Upper lobe of left lung (tissue), 6 donors: ENCODE measurements around the gene NPS. TPM values are rescaled to one million over a fixed set of nuclear protein-coding genes. Genes with fewer than 3 reads are reported as not detected.

Experiments
- ATAC-seq, 2 donors: fragments of 200-7000 bp; cut with Tn5 transposase; one replicate each; pipeline ENCODE4 v1.9.1; 2022; ENCODE audit warnings: mild to moderate bottlenecking in 2 of 2, moderate library complexity in 2 of 2; ENCODE audit not compliant: low FRiP score in 2 of 2
- DNase-seq, 2 donors: peaks; one replicate each; pipeline ENCODE4 v3.0.0-alpha.2; 2019 to 2020
- H3K27ac ChIP-seq, 4 donors: fragments of 200-600 bp; sonication (generic); one replicate each; pipeline ENCODE4 v1.5.1; 2016 to 2019
- H3K27me3 ChIP-seq, 4 donors: fragments of 200-600 bp; sonication (generic); one replicate each; pipeline ENCODE4 v1.5.1; 2017 to 2019
- H3K36me3 ChIP-seq, 4 donors: fragments of 200-600 bp; sonication (generic); one replicate each; pipeline ENCODE4 v1.5.1; 2016 to 2019
- H3K4me1 ChIP-seq, 4 donors: fragments of 200-600 bp; sonication (generic); one replicate each; pipeline ENCODE4 v1.5.1; 2018 to 2019
- H3K4me3 ChIP-seq, 4 donors: fragments of 200-600 bp; sonication (generic); one replicate each; pipeline ENCODE4 v1.5.1; 2017 to 2019; ENCODE audit warnings: mild to moderate bottlenecking in 2 of 4, moderate library complexity in 1 of 4
- H3K9me3 ChIP-seq, 4 donors: fragments of 200-600 bp; sonication (generic); one replicate each; pipeline ENCODE4 v1.5.1; 2018 to 2019
- EP300 ChIP-seq, 4 donors: sonication (generic); formaldehyde crosslinking; IDR thresholded peaks; one replicate each; pipeline ENCODE4 v1.5.1; 2017; ENCODE audit warnings: antibody characterized with exemption in 4 of 4, control low read depth in 2 of 4
- POLR2A ChIP-seq, 4 donors: fragments of 450-650 bp; IDR thresholded peaks; one replicate each; pipeline ENCODE4 v1.5.1; 2016 to 2017; ENCODE audit warnings: antibody characterized with exemption in 4 of 4, mild to moderate bottlenecking in 2 of 4
- POLR2AphosphoS5 ChIP-seq, 2 donors: sonication (generic); formaldehyde crosslinking; IDR thresholded peaks; one replicate each; pipeline ENCODE4 v1.5.1; 2017; ENCODE audit warnings: antibody characterized with exemption in 2 of 2
- WGBS, 2 donors: methylation state at CpG; one replicate each; pipeline ENCODE4 v1.1.5; 2017 to 2018; 5-methylcytosine and 5-hydroxymethylcytosine counted together
- total RNA-seq, 6 donors: library from RNA; depleted of rRNA in 4 of 6; stranded (reverse); fragments of >200 nt in 4 of 6; gene quantifications; one replicate each; pipeline versions ENCODE4 v1.1.0 to v1.2.1, GENCODE V29; 2016 to 2021
- TF ChIP-seq, protein P1 (sequence below), 6 experiments: fragments of 450-650 bp in 4 of 6; fragments of 200-600 bp in 2 of 6; sonication (generic) in 2 of 6; IDR thresholded peaks; one replicate each; pipeline ENCODE4 v1.5.1; 2016 to 2019; ENCODE audit warnings: antibody characterized with exemption in 6 of 6
- donor health status: DM: no; HTN: no; CAD: no; lungs with moderate emphysema.
- donor health status: DM: no; HTN: yes; CAD: no; lungs with severe emphysema.

NPS gene
- total RNA-seq, 6 donors from 2014 or later, result not detected

DNA sequence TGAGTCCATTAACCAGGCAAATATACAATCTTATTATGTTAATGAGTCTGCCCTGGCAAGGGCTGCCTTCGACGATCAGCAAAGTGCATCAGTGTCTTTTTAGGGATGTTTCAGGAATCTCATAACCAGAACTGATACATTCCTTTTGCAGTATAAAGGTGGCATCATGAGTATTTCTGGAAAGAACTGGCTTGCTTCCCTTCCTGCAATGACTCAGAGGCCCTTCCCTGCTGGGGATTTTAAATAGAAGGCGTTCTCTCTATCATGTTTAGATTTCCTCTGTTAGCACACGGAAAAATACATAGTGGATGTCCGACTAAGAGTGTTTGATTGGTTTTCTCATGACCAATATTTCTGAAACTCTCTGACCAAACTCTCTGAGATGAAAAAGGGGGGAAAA, 1.8 kb downstream of the NPS start:
- TF ChIP-seq, protein P1, sequence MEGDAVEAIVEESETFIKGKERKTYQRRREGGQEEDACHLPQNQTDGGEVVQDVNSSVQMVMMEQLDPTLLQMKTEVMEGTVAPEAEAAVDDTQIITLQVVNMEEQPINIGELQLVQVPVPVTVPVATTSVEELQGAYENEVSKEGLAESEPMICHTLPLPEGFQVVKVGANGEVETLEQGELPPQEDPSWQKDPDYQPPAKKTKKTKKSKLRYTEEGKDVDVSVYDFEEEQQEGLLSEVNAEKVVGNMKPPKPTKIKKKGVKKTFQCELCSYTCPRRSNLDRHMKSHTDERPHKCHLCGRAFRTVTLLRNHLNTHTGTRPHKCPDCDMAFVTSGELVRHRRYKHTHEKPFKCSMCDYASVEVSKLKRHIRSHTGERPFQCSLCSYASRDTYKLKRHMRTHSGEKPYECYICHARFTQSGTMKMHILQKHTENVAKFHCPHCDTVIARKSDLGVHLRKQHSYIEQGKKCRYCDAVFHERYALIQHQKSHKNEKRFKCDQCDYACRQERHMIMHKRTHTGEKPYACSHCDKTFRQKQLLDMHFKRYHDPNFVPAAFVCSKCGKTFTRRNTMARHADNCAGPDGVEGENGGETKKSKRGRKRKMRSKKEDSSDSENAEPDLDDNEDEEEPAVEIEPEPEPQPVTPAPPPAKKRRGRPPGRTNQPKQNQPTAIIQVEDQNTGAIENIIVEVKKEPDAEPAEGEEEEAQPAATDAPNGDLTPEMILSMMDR (IDR thresholded peaks at IDR 0.05), result no peak
- no peak for TF ChIP-seq EP300 (IDR thresholded peaks at IDR 0.05)
- no peak for TF ChIP-seq POLR2AphosphoS5 (IDR thresholded peaks at IDR 0.05)
- TF ChIP-seq POLR2A (IDR thresholded peaks at IDR 0.05), result no peak
- H3K27ac ChIP-seq, result no peak overlapping the region
- ATAC-seq (no peak), DNase-seq (no peak)
- H3K27me3 ChIP-seq, result no peaks in the 10 kb centered on the region
- H3K9me3 ChIP-seq, result peaks cover 0 to 4% (median 2%) of the 10 kb centered on the region in 4 donors
- H3K36me3 ChIP-seq, result no peaks in the 10 kb centered on the region
- no peak overlapping the region for H3K4me3 ChIP-seq
- WGBS, 2 donors, result 69 to 74% methylated on average over 5 of the region's 5 CpGs
- H3K4me1 ChIP-seq, result no peaks in the 10 kb centered on the region

DNA sequence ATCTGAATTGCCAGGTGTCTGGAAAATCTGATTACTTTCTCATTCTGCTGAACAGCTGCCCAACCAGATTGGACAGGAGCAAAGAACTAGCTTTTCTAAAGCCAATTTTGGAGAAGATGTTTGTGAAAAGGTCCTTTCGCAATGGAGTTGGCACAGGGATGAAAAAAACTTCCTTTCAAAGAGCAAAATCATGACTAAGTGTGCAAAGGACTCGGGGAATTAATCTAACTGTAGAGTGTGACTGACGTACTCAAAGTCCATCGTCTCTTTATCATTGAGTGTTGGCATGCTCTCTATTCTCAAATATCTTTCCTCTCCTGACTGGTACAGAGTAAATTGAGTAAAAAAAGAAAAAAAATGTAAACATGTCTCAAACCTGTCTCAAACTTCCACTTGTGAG, 3.3 kb downstream of the NPS start:
- Histone ChIP-seq H3K36me3 (no peaks in the 10 kb centered on the region), H3K4me1 (no peaks in the 10 kb centered on the region), H3K27me3 (no peaks in the 10 kb centered on the region), H3K9me3 (no peaks in the 10 kb centered on the region), H3K27ac (no peak overlapping the region), H3K4me3 (no peak overlapping the region)
- DNase-seq, result no peak
- no peak for ATAC-seq
- WGBS, 2 donors, result 46 to 53% methylated on average over 4 of the region's 4 CpGs
- TF ChIP-seq EP300 (IDR thresholded peaks at IDR 0.05) (no peak), POLR2AphosphoS5 (IDR thresholded peaks at IDR 0.05) (no peak), POLR2A (IDR thresholded peaks at IDR 0.05) (no peak)
- TF ChIP-seq, protein P1 (IDR thresholded peaks at IDR 0.05), result no peak

DNA sequence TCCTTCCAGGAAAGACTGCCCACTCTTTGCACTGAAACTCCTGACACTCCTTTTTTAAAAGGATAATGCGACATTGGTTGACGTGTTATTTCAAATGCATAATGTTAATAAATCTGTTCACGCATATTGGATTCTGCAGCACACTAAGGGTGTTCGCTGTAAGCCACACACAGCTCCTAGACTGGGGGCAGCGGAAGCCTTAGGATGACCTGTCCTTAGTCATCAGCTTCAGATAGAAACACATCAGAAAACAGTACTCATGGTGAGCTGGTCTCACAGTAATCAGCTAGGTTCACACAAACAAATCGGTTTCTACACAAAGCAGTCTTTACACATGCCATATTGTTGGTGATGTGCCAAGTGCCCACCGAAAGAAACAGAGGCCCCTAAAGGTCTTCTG, 4.3 kb downstream of the NPS start:
- WGBS, 2 donors, result 90 to 92% methylated on average over 7 of the region's 7 CpGs
- no peaks in the 10 kb centered on the region for H3K4me1 ChIP-seq
- DNase-seq, result no peak
- H3K4me3 ChIP-seq, result no peak overlapping the region
- ATAC-seq, result no peak
- H3K9me3 ChIP-seq, result no peaks in the 10 kb centered on the region
- H3K27me3 ChIP-seq, result no peaks in the 10 kb centered on the region
- no peak overlapping the region for H3K27ac ChIP-seq
- no peaks in the 10 kb centered on the region for H3K36me3 ChIP-seq
- TF ChIP-seq, protein P1 (IDR thresholded peaks at IDR 0.05), result no peak
- TF ChIP-seq EP300 (IDR thresholded peaks at IDR 0.05) (no peak), POLR2AphosphoS5 (IDR thresholded peaks at IDR 0.05) (no peak), POLR2A (IDR thresholded peaks at IDR 0.05) (no peak)

DNA sequence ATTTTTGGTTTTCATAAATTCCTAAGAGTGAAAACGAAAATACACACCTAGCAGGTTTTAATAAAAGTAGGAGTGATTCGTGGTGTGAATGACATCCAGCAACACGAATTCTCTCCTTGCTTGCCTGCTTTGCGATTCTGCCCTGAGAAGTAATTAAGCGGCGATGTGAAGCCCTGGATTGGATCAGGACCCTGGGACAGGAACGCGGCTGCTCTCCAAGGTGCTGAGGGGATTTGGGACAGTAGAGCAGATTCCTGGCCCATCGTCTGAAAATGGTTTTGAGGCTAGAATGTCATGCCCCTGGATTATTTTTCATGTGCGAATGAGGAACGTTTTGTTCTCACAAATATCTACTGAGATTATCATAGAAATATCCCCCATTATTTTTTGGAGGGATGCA, 7.8 kb downstream of the NPS start:
- no peaks in the 10 kb centered on the region for H3K36me3 ChIP-seq
- DNase-seq (no peak), ATAC-seq (no peak)
- WGBS, 2 donors, result 6 to 8% methylated on average over 11 of the region's 11 CpGs
- no peaks in the 10 kb centered on the region for H3K27me3 ChIP-seq
- TF ChIP-seq EP300 (IDR thresholded peaks at IDR 0.05), result no peak
- TF ChIP-seq, protein P1 (IDR thresholded peaks at IDR 0.05), result no peak
- no peak for TF ChIP-seq POLR2AphosphoS5 (IDR thresholded peaks at IDR 0.05)
- TF ChIP-seq POLR2A (IDR thresholded peaks at IDR 0.05), result no peak
- H3K9me3 ChIP-seq, result no peaks in the 10 kb centered on the region
- no peak overlapping the region for H3K4me3 ChIP-seq
- no peaks in the 10 kb centered on the region for H3K4me1 ChIP-seq
- no peak overlapping the region for H3K27ac ChIP-seq

DNA sequence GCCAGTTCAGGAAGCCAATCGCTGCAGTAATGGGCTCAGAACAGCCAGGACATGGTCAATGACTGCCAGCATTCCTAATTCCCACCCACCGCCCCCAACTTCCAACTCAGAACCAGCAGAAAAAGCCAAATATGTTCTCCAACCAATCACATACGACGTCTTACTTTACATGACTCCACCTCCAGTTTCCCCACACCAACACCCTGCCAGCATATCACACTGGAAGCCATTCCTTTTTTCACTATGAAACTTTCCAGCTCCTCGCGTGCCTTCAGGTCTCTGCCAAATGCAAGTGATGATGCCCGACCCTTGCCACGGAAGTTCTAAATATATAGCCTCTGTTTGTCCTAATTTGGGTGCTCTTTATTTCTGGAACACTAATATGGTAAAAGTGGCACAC, 12.5 kb downstream of the NPS start:
- no peaks in the 10 kb centered on the region for H3K9me3 ChIP-seq
- WGBS, 2 donors, result 64 to 67% methylated on average over 8 of the region's 8 CpGs
- ATAC-seq (no peak), DNase-seq (no peak)
- H3K27me3 ChIP-seq, result no peaks in the 10 kb centered on the region
- TF ChIP-seq POLR2AphosphoS5 (IDR thresholded peaks at IDR 0.05), result no peak
- TF ChIP-seq, protein P1 (IDR thresholded peaks at IDR 0.05), result no peak
- TF ChIP-seq EP300 (IDR thresholded peaks at IDR 0.05), result no peak
- no peak for TF ChIP-seq POLR2A (IDR thresholded peaks at IDR 0.05)
- H3K4me3 ChIP-seq, result no peak overlapping the region
- H3K36me3 ChIP-seq, result no peaks in the 10 kb centered on the region
- peaks cover 0 to 3% (median 0%) of the 10 kb centered on the region in 4 donors for H3K4me1 ChIP-seq
- H3K27ac ChIP-seq, result no peak overlapping the region
